C1 segment of cervical spinal cord (tissue), 14 donors: ENCODE results near the gene NXPE3.
"Not testable (repeated sequence)": the region's sequence is repeated elsewhere in the genome, so short reads cannot be mapped to it uniquely, and the experiment has no call there.

Experiments
- DNase-seq, 14 donors: peaks; one replicate each; lab custom pipeline; 2025; lab: John Stamatoyannopoulos, UW

NXPE3 gene

DNA sequence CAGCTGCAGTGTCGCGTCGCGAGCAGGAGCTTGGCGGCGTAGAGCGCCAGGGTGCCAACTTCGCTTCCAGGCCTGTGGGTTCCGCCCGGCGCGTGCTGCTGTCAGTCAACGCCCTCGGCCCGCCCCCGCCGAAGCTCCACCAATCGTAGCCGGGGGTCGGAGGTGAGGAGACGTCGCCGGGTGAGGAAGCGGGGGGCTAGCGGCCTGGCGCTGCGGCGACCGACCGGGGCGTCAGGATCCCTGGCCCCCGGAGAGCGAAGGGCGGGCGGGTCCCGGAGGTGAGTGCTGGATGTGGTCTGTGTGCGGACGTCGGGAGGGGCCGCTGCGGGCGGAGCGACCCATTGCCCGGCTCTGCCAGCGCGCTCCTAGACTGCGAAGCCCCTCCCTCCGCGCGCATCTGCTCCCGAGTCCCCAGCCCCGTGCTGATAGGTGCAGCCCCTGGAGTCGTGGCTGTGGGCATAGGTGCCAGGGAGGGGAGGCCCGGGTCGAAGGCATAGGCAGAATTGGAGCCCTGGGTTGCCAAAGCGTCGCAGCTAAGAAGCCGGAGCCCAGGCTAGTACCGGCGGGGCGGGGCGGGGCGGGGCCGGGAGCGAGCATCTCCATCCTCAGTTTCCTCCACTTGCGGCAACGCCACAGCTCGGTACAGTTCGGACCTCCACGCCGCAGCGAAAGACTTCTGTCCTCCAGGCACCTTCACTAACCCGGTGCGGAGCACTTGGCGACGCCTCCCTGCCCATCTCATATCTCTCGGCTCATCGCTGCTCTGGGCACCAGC lies at the start of gene NXPE3:
NXPE3 (plus strand) TSS at position 165 of the 775 bp plus-strand sequence. CDS start 6,386 bp downstream, outside the sequence.
- DNase-seq = peak; percentile 60 to 95 (median 88)

DNA sequence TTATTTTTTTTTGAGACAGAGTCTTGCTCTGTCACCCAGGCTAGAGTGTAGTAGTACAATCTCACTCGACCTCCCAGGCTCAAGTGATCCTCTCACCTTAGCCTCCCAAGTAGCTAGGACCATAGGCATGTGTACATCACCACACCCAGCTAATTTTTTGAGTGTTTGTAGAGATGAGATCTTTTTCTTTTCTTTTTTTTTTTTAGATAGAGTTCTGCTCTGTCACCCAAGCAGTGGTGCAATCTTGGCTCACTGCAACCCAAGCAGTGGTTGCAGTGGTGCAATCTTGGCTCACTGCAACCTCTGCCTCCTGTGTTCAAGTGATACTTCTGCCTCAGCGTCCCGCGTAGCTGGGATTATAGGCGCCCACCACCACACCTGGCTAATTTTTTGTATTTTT lies 49.4 kb upstream of the NXPE3 start:
- DNase-seq = no peak

DNA sequence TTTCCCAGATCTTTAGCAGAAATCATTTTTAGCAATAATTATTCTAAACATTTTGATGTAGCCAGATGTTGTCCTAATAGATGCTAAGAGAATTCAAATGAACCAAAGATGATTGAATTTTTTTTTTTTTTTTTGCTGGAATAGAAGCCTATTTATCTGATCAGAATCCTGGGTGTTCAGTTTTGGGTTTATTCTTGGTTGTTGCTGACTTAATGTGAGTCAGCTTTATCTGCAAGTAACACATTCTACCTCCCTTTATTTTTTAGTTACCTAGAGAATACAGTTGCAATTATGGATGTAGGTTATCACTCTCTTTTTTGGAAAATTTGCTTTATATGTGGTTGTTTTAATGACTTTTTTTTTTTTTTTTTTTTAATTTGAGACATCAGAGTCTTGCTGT lies 48.2 kb upstream of the NXPE3 start:
- no peak for DNase-seq

DNA sequence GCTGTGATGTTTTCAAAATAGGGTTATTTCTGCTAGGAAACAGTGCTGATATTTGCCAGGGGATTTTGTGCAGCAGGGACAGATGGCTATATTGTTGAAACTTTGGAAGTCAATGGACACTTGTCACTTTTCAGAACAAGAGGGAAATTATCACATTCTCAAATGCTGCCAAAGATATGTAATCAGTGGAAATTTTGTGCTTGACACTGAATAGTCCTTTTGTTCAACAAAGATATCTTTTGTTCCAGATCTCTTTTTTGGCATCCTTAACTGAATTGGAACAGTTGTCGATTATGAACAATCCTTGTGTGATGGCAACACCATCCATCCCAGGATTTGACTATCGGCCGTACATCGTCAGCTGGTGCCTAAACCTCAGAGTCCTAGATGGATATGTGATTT lies 46.8 kb upstream of the NXPE3 start:
- peak in 8 of 14 donors; percentile 1 to 79 (median 26) for DNase-seq

DNA sequence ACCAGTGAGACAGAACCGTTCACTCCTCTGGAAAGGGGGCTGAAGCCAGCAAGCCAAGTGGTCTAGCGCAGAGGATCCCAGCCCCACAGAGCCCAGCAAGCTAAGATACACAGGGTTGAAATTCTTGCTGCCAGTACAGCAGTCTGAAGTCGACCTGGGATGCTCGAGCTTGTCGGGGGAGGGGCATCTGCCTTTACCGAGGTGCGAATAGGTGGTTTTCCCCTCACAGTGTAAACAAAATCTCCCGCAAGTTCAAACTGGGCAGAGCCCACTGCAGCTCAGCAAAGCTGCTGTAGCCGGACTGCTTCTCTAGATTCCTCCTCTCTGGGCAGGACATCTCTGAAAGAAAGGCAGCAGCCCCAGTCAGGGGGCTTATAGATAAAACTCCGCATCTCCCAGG lies 43.2 kb upstream of the NXPE3 start:
- no peak for DNase-seq

DNA sequence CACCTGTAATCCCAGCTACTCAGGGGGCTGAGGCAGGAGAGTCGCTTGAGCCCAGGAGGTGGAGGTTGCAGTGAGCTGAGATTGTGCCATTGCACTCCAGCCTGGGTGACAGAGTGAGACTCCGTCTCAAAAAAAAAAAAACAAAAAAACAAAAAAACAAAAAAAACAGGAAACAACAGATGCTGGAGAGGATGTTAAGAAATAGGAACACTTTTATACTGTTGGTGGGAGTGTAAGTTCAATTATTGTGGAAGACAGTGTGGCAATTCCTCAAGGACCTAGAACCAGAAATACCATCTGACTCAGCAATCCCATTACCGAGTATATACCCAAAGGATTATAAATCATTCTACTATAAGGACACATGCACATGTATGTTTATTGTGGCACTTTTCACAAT lies 37.1 kb upstream of the NXPE3 start:
- not testable (repeated sequence) for DNase-seq

DNA sequence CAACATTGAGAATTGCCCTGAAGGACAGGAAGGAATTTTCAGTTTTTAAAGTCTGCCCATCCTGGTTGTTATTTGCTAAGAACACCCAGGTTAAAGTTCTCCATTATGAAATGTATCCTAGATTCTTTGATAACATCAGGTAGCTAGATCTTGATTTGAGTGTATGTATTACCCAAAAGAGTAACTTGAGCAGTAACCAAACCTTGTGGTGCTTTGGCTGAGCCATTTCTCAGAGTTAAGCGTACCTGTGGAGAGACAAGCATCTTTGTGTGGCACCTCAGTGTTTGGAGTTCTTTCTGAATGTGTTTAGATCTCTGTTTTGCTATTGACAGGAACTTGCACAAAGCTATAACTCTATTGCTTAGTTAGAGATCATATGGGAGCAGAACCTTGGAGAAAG lies 34.2 kb upstream of the NXPE3 start:
- no peak for DNase-seq

DNA sequence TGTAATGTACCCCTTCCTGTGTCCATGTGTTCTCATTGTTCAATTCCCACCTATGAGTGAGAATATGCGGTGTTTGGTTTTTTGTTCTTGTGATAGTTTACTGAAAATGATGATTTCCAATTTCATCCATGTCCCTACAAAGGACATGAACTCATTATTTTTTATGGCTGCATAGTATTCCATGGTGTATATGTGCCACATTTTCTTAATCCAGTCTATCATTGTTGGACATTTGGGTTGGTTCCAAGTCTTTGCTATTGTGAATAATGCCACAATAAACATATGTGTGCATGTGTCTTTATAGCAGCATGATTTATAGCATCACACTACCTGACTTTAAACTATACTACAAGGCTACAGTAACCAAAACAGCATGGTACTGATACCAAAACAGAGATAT lies 33.1 kb upstream of the NXPE3 start:
- DNase-seq = not testable (repeated sequence)

DNA sequence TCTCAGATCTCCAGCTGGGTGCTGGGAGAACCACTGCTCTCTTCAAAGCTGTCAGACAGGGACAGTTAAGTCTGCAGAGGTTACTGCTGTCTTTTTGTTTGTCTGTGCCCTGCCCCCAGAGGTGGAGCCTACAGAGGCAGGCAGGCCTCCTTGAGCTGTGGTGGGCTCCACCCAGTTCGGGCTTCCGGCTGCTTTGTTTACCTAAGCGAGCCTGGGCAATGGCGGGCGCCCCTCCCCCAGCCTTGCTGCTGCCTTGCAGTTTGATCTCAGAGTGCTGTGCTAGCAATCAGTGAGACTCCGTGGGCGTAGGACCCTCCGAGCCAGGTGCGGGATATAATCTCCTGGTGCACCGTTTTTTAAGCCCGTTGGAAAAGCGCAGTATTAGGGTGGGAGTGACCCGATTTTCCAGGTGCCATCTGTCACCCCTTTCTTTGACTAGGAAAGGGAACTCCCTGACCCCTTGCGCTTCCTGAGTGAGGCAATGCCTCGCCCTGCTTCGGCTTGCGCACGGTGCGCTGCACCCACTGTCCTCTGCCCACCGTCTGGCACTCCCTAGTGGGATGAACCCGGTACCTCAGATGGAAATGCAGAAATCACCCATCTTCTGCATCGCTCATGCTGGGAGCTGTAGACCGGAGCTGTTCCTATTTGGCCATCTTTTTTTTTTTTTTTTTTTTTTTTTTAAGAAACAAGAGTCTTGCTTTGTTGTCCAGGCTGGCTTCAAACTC lies 25.5 kb upstream of the NXPE3 start:
- DNase-seq = not testable (repeated sequence)

DNA sequence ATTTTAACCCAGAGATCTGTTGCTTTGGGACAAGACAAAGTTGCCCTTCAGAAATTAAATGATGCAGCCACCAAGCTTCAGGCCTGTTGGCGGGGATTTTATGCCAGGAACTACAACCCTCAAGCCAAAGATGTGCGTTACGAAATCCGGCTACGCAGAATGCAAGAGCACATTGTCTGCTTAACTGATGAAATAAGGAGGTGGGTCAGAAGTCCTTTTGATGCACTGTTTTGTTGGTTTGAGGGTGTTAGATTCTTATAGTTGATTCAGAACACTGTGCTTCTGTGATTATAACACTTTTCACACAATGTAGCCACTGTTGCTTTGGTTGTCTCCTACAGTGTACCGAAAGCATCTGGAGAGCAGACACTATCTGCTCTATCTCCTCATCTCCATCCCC lies 20.8 kb upstream of the NXPE3 start:
- DNase-seq = peak in 4 of 14 donors; percentile 1 to 38 (median 8)

DNA sequence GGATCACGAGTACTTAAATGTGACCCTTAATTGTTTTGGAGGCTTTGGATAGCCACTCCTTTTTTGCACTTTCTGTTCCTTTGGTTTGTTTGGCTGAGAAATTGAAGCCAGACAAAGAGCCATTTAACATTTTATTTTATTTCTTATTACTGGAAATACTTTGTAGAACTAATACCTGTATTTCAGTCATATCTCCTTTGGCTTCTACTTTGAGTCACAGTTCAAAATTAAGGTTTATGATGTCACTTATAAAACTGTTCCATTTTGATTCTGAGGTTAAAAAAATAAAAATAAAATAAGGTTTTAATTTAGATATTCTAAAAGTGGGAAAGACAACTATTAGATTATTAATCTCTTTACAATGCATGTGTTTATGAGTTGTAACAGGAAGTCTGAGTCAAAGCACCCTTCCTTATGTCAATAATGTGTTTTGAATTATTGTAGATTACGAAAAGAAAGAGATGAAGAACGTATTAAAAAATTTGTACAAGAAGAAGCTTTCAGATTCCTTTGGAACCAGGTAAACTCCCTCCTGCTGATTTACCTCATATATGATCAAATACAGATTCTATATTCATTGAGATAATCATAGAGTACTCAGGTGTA lies 16.9 kb upstream of the NXPE3 start:
- no peak for DNase-seq

DNA sequence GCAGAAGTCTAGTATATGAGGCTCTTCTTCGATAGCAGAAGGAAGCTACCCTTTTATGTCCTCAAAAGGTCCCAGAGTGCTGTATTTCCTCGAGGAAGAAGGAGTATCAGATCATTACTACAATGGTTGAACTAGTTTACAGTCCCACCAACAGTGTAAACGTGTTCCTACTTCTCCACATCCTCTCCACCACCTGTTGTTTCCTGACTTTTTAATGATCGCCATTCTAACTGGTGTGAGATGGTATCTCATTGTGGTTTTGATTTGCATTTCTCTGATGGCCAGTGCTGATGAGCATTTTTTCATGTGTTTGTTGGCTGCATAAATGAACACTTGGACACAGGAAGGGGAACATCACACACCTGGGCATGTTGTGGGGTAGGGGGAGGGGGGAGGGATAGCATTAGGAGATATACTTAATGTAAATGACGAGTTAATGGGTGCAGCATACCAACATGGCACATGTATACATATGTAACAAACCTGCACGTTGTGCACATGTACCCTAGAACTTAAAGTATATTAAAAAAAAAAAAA lies 1.2 kb upstream of the NXPE3 start:
- DNase-seq = not testable (repeated sequence)

DNA sequence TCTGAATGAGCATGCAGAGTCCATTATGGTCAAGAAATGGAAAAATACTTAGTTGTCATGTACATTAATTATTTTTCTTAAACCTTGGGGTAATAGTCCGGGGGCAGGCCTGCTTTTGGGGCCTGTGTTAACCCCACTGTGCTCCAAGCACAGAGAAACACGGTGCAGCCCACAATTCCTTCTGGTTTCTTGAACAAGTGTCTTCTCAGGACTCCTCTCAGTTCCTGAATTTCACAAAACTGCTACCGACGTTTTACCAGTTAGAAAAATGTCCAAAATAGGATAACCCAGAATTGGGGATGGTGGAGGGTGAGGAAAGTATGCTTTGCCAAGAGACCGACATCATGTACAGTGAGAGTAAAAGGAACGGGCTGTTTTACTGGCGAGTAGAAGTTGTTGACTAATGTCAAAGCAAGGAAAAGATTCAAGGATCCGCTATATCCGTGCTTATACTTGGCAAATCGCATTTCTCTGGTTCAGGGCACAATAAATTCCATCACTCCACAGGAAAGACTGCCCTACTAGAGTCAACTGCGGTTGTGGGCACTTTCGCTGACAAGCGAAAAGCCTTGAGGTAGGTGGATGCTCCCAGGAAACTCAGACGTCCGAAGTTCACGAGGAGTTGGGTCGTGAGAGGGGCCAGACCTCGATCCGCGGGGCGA lies 495 bp upstream of the NXPE3 start:
- no peak for DNase-seq

DNA sequence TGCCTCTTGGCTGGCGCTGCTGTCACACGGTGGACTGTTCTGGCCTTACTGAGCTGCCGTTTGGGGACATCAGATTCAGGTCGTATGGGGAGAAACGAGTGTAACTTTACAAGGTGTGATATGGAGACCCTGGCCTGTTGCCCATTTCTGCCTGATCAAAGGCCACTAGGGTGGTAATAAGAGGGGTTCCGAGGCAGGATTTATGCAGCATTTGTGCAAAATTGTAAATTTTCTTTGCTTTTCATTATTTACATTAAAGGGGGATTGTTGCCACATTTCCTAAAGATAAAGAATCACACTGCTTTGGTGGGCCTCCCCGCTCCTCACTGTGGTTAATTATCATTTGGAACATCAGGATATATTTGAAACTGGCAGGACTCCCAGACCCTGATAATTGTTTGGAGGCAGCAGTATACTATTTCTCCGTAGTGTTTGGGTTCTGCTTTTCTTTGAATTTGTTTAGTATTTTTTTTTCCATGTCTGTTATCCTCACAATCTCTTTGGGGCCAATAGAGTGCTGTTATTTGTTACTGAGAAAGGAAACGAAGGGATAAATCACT lies 891 bp downstream of the NXPE3 start:
- peak in 1 of 14 donors; percentile 32 for DNase-seq

DNA sequence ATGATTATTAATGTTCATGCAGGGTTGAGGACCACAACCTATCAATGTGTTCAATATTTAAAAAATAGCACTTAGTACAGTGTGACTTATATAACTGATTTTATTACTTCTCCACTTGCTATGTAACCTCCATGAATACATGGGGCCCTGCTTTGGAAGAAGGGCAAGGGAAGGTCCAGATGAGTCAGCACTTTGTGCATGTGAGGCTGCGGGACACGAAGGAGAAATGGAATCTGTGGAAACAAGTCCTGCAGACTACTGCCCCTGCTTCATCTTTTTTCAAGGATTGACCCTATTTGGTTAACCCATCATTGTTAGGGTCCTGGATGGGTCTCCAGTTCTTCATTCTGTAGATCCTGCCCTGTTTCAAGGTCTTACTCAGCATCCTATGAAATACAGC lies 1.6 kb downstream of the NXPE3 start:
- peak in 6 of 14 donors; percentile 13 to 35 (median 18) for DNase-seq

DNA sequence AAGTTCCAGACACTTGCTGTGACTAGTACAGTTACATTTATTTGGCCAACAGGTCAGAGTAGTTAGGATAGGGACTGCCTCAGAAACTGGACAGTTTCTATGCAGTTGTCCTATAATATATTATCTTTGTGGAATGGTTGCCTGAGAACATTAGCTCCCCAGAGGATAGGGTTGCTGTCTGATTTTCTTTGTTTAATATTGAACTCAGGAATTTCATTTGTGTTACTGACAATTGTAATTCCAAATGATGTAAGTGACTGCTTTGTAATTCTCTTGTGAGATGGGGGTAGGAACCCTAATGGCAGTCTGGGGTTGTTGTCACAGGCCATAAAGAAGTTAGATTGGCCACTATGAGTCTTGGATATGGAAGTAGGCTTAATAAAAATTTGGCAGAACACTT lies 2.2 kb downstream of the NXPE3 start:
- DNase-seq = no peak

DNA sequence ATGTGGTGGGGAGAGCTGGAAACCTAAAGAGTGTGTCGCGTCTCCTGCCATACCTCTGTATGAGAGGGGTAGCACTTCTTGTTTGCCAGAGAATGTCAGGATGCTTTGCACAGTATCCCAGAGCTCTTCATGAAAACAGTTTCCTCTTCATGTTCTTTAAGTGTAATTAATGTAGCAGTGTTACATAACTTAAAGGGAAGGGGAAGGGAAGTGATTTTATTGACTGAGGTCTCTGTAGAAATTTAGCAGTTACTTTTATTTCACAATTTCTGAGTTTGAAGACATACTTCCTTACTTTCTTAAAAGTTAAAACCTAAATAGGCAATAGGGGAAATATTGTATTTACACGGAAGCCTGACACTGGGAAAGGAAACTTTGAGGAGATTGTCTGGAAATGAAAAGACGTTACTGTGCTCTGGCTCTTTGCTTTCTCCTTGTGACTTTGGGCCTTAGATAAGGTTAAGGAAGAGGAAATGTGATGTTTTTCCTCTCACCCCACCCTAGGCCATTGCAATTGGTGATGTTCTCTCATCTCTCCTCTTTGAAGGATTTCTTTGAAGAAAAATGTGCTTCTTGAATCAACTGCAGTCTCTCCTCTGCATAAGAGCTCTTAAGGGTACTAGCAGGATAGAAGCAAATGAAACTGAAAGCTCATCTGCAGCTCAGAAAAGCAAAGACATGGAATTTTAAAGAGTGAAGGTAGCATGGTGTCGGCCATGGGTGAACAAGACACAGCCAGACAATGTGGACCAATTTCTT lies 6.0 kb downstream of the NXPE3 start:
- no peak for DNase-seq

DNA sequence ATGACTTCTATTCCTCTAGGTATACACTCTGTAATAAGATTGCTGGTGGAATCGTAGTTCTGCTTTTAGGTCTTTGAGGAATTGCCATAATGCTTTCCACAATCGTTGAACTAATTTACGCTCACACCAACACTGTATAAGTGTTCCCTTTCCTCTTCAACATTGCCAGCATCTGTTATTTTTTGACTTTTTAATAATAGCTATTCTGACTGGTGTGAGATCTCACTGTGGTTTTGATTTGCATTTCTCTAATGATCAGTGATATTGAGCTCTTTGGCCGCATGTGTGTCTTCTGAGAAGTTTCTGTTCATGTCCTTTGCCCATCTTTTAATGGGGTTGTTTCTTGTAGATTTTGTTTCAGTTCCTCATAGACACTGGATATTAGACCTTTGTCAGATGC lies 12.8 kb downstream of the NXPE3 start:
- no peak for DNase-seq

DNA sequence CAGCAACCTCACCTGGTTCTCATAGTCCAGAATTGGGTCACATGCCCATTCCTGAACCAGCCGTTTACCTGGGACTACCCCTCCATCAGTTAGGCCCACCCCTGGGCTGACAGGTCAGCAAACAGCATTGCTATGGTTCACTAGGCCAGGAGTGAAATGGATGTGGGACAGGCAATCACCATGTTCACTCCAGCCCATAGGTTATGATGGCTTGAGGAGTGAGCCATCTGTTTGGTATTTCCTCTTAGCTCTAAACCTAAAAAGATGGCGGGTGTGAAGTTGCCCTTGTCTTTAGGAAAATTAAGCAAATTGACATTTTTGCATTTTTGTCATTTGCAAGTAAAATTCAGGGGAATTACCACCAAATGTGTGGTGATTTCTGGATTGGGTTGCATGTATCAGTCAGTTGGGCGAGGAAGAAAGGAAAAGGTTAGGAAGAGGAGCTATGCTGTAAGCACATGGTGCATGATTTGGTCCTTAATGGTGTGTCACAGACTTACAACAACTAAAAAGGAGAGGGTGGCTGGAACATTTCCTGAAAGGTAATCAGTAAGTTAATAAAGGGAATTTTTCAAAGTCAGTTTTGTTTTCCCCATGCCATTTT lies 17.2 kb downstream of the NXPE3 start:
- DNase-seq = no peak

DNA sequence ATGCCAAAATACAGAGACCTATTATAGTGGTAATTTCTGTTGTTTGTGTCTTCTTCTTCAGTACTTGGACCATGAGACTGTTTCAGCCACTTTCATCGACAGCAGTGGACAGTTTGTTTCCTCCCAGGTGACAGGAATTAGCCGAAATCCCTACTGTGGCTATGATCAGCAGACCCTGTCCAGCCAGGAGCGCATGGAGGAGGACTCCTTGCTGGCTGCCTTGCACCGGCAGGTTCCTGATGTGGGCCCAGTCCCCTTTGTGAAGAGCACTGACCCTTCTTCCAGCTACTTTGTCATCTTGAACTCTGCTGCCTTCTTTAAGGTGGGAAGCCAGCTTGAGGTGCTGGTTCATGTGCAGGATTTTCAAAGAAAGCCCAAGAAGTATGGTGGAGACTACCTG lies 22.2 kb downstream of the NXPE3 start:
- DNase-seq = no peak
